SH-SY5Y (cell line): ENCODE measurements around the gene OR4A47.
"Not testable (repeated sequence)": the region's sequence is repeated elsewhere in the genome, so short reads cannot be mapped to it uniquely, and the experiment has no call there.

Experiments used
- GATA2 ChIP-seq: IDR thresholded peaks from 2 replicates; pipeline ENCODE4 v1.6.1; 2011; ENCODE audit warnings: mild to moderate bottlenecking, low read depth, low read length
- GATA3 ChIP-seq: IDR thresholded peaks from 2 replicates; pipeline ENCODE4 v1.6.1; 2011; ENCODE audit warnings: low read depth, mild to moderate bottlenecking, low read length, moderate library complexity

The OR4A47 gene, protein sequence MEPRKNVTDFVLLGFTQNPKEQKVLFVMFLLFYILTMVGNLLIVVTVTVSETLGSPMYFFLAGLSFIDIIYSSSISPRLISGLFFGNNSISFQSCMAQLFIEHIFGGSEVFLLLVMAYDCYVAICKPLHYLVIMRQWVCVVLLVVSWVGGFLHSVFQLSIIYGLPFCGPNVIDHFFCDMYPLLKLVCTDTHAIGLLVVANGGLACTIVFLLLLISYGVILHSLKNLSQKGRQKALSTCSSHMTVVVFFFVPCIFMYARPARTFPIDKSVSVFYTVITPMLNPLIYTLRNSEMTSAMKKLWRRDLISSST

DNA sequence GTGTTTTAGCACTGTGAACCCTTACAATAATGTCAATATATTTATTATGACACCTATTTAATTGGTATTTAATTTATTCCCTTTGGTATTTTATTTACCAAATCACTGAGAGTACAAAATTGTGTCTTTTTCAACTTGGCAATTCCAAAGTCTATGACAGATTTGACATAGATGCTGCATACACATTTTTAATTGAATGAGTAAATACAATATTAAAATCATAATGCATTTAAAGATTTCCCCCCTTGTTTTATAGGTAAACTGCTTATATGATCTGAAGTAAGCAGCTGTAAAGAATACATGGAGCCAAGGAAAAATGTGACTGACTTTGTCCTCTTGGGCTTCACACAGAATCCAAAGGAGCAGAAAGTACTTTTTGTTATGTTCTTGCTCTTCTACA is at the start of gene OR4A47:
Gene OR4A47 (plus strand): TSS at position 301 of the 400 bp plus-strand sequence. CDS start 0 bp downstream, at position 301.
- not testable (repeated sequence) for TF ChIP-seq GATA2, GATA3

DNA sequence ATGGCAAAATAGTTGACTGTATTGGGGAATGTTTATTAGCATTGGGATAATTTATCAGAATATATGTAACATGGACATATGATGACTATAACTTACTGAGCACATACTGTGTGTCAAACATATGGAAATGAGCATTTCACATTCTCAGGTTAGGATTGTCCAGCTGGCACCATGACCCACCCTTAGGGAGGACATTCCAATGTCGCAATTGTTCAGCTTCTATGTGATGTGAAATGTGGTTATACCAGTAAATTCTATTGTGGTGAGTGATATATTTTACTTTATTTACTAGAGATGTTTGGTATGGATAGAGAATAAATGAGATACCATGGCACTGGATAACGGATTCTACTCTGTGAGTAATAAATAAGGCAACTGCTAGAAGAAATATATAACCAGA is 50.4 kb downstream of the OR4A47 start:
- TF ChIP-seq GATA3 (no peak), GATA2 (no peak)
